Right atrium auricular region (tissue), 2 donors: Measurements from ENCODE around the gene R3HDM2. TPM values are rescaled to one million over a fixed set of nuclear protein-coding genes. Genes with fewer than 3 reads are reported as not detected.

ENCODE experiments used
- DNase-seq: peaks from one replicate; pipeline ENCODE4 v3.0.0-alpha.2; 2019; ENCODE audit warnings: low spot score
- H3K27ac ChIP-seq, 2 donors: fragments of 200-600 bp; sonication (generic); 1 replicate in 1 of 2; 2 replicates in 1 of 2; pipeline ENCODE4 v1.5.1; 2016 to 2019
- H3K27me3 ChIP-seq, 2 donors: fragments of 200-600 bp; sonication (generic); one replicate each; pipeline versions ENCODE4 v1.5.1 to v1.6.0; 2017 to 2019
- H3K36me3 ChIP-seq: fragments of 200-600 bp; sonication (generic); one replicate; pipeline ENCODE4 v1.5.1; 2016
- H3K4me1 ChIP-seq, 2 donors: fragments of 200-600 bp; sonication (generic); one replicate each; pipeline versions ENCODE4 v1.5.1 to v1.6.0; 2017 to 2019
- H3K4me3 ChIP-seq, 2 donors: fragments of 200-600 bp; sonication (generic); 1 replicate in 1 of 2; 2 replicates in 1 of 2; pipeline ENCODE4 v1.5.1; 2017 to 2019; ENCODE audit warnings: mild to moderate bottlenecking in 1 of 2, moderate library complexity in 1 of 2
- H3K9me3 ChIP-seq, 2 donors: fragments of 200-600 bp; sonication (generic); one replicate each; pipeline ENCODE4 v1.5.1; 2019
- CTCF ChIP-seq, 2 donors: fragments of 200-600 bp; sonication (generic); IDR thresholded peaks; one replicate each; pipeline ENCODE4 v1.5.1; 2019; ENCODE audit warnings: antibody characterized with exemption in 2 of 2
- total RNA-seq, 2 donors: library from RNA; depleted of rRNA; stranded (reverse); fragments of >200 nt; gene quantifications; one replicate each; pipeline ENCODE4 v1.1.0, GENCODE V29; 2016

The R3HDM2 gene
- total RNA-seq, 2 donors from 2014 or later = 31.7 to 47.8 TPM

GRCh38 chr12:57355734-57356133 is 75.1 kb downstream of the R3HDM2 start:
- no peak overlapping the region for H3K4me3 ChIP-seq
- H3K27me3 ChIP-seq = no peaks in the 10 kb centered on the region
- no peak for TF ChIP-seq CTCF (IDR thresholded peaks at IDR 0.05)
- no peak for DNase-seq
- no peaks in the 10 kb centered on the region for H3K36me3 ChIP-seq
- H3K27ac ChIP-seq = no peak overlapping the region
- H3K9me3 ChIP-seq = no peaks in the 10 kb centered on the region
- no peaks in the 10 kb centered on the region for H3K4me1 ChIP-seq

GRCh38 chr12:57352166-57352565 is 78.7 kb downstream of the R3HDM2 start:
- Histone ChIP-seq H3K36me3 (no peaks in the 10 kb centered on the region), H3K27me3 (no peaks in the 10 kb centered on the region), H3K9me3 (no peaks in the 10 kb centered on the region), H3K4me3 (no peak overlapping the region), H3K4me1 (no peaks in the 10 kb centered on the region), H3K27ac (no peak overlapping the region)
- no peak for TF ChIP-seq CTCF (IDR thresholded peaks at IDR 0.05)
- no peak for DNase-seq

- H3K4me1 ChIP-seq = peaks cover 0 to 1% of the 10 kb centered on the region in 2 donors
- no peak for TF ChIP-seq CTCF (IDR thresholded peaks at IDR 0.05)
- no peak for DNase-seq
Measured at GRCh38 chr12:57347284-57347683, 83.6 kb downstream of the R3HDM2 start.

GRCh38 chr12:57343703-57344378 is 87.0 kb downstream of the R3HDM2 start:
- Histone ChIP-seq H3K27ac (no peak overlapping the region), H3K4me3 (no peak overlapping the region), H3K4me1 (peaks cover 0 to 24% of the 10 kb centered on the region in 2 donors), H3K27me3 (no peaks in the 10 kb centered on the region), H3K9me3 (no peaks in the 10 kb centered on the region), H3K36me3 (no peaks in the 10 kb centered on the region)
- DNase-seq = no peak
- TF ChIP-seq CTCF (IDR thresholded peaks at IDR 0.05) = no peak

More at GRCh38 chr12:57347284-57347683, 83.6 kb downstream of the R3HDM2 start:
- Histone ChIP-seq H3K9me3 (no peaks in the 10 kb centered on the region), H3K36me3 (no peaks in the 10 kb centered on the region), H3K4me3 (no peak overlapping the region), H3K27ac (no peak overlapping the region), H3K27me3 (no peaks in the 10 kb centered on the region)

GRCh38 chr12:57342207-57342691 is 88.6 kb downstream of the R3HDM2 start:
- peaks cover 0 to 24% of the 10 kb centered on the region in 2 donors for H3K4me1 ChIP-seq
- TF ChIP-seq CTCF (IDR thresholded peaks at IDR 0.05) = no peak
- H3K27ac ChIP-seq = no peak overlapping the region
- no peaks in the 10 kb centered on the region for H3K27me3 ChIP-seq
- no peaks in the 10 kb centered on the region for H3K36me3 ChIP-seq
- H3K9me3 ChIP-seq = no peaks in the 10 kb centered on the region
- H3K4me3 ChIP-seq = no peak overlapping the region
- DNase-seq = peak; percentile 61
